GM19351 (cell line): Measurements from ENCODE around the gene ANO8.
"Not testable (repeated sequence)": the region's sequence is repeated elsewhere in the genome, so short reads cannot be mapped to it uniquely, and the experiment has no call there.

Experiments used
- ATAC-seq: cut with Tn5 transposase; IDR thresholded peaks from one replicate; pipeline ENCODE4 v1.9.1; 2021; ENCODE audit warnings: mild to moderate bottlenecking, moderate library complexity; ENCODE audit not compliant: unreplicated experiment

The ANO8 gene

GRCh38 chr19:17311455-17312188 is 23.0 kb downstream of the ANO8 start:
- ATAC-seq, result no peak

- ATAC-seq, result no peak
Observed at GRCh38 chr19:17309965-17310461, 24.6 kb downstream of the ANO8 start.

GRCh38 chr19:17309198-17309964 is 25.3 kb downstream of the ANO8 start, which contains the start of gene DDA1:
DDA1 (plus strand) TSS chr19:17309563; CDS start chr19:17309655, 92 bp downstream.
- peak; percentile 62 for ATAC-seq

- no peak for ATAC-seq
Observed at GRCh38 chr19:17307876-17308377, 26.7 kb downstream of the ANO8 start.

- ATAC-seq, result no peak
Observed at GRCh38 chr19:17306285-17306714, 28.4 kb downstream of the ANO8 start.

- peak; percentile 58 for ATAC-seq
Observed at GRCh38 chr19:17305517-17306284, 29.0 kb downstream of the ANO8 start, which contains the start of gene MRPL34. MRPL34 (plus strand) TSS chr19:17305872; CDS start chr19:17305893, 21 bp downstream.

GRCh38 chr19:17305216-17305516 is 29.5 kb downstream of the ANO8 start:
- no peak for ATAC-seq

- ATAC-seq, result no peak
Observed at GRCh38 chr19:17304386-17305215, 30.1 kb downstream of the ANO8 start.

GRCh38 chr19:17303940-17304267 is 30.8 kb downstream of the ANO8 start:
- ATAC-seq, result no peak

GRCh38 chr19:17303167-17303939 is 31.3 kb downstream of the ANO8 start, which contains the start of gene ABHD8:
ABHD8 (minus strand) TSS chr19:17303425; CDS start chr19:17301616, 1,809 bp downstream.
- peak; percentile 70 for ATAC-seq

GRCh38 chr19:17302391-17303166 is 32.1 kb downstream of the ANO8 start:
- ATAC-seq, result no peak

GRCh38 chr19:17300992-17301619 is 33.5 kb downstream of the ANO8 start:
- ATAC-seq, result no peak

GRCh38 chr19:17296976-17297375 is 37.7 kb downstream of the ANO8 start:
- ATAC-seq, result no peak

- ATAC-seq, result no peak
Observed at GRCh38 chr19:17296273-17296672, 38.4 kb downstream of the ANO8 start.

- not testable (repeated sequence) for ATAC-seq
Observed at GRCh38 chr19:17295551-17295950, 39.1 kb downstream of the ANO8 start.

- no peak for ATAC-seq
Observed at GRCh38 chr19:17294051-17294891, 40.4 kb downstream of the ANO8 start.

GRCh38 chr19:17293605-17294004 is 41.0 kb downstream of the ANO8 start:
- no peak for ATAC-seq
